CD4-positive, alpha-beta T cell (primary cell): Measurements from ENCODE around the gene FAM222A. TPM values are rescaled to one million over a fixed set of nuclear protein-coding genes. Genes with fewer than 3 reads are reported as not detected.

ENCODE experiments used
- ATAC-seq: fragments of 200-7000 bp; cut with Tn5 transposase; one replicate; pipeline ENCODE4 v1.10.0; 2022; ENCODE audit warnings: mild to moderate bottlenecking; ENCODE audit not compliant: poor library complexity
- CTCF ChIA-PET: fragments of 350-600 bp; sonication (Branson Sonifier 250); formaldehyde crosslinking; loops from one replicate; lab custom pipeline; 2021; ENCODE audit warnings: antibody characterized with exemption, inconsistent platforms; lab: Charles Lee
- POLR2A ChIA-PET: fragments of 350-600 bp; sonication (Branson Sonifier 250); formaldehyde crosslinking; loops from one replicate; lab custom pipeline; 2021; ENCODE audit warnings: antibody characterized with exemption, inconsistent platforms; lab: Charles Lee
- DNase-seq, 14 experiments: peaks; one replicate each; pipeline ENCODE4 v3.0.0-alpha.2; 2013 to 2020; ENCODE audit warnings: mixed read lengths in 2 of 14
- H3K27ac ChIP-seq, 2 donors: one replicate each; pipeline versions ENCODE4 v1.5.1 to v1.7.0; 2013; ENCODE audit warnings: low read length in 2 of 2, low read depth in 1 of 2, mild to moderate bottlenecking in 1 of 2
- H3K27me3 ChIP-seq, 2 experiments: 1 replicate in 1 of 2; 2 replicates in 1 of 2; pipeline versions ENCODE4 v1.6.1 to v1.7.0; 2013; ENCODE audit warnings: low read length in 2 of 2, control low read depth in 1 of 2, mild to moderate bottlenecking in 1 of 2, moderate library complexity in 1 of 2; ENCODE audit not compliant: insufficient read depth in 2 of 2, control insufficient read depth in 1 of 2
- H3K36me3 ChIP-seq: one replicate; pipeline ENCODE4 v1.6.1; 2013; ENCODE audit warnings: low read length, control low read depth; ENCODE audit not compliant: insufficient read depth
- H3K4me1 ChIP-seq: one replicate; pipeline ENCODE4 v1.6.1; 2013; ENCODE audit warnings: low read length, control low read depth; ENCODE audit not compliant: insufficient read depth
- H3K4me3 ChIP-seq: one replicate; pipeline ENCODE4 v1.5.1; 2013; ENCODE audit warnings: mild to moderate bottlenecking, low read length, moderate library complexity
- H3K9me3 ChIP-seq, 2 experiments: 1 replicate in 1 of 2; 2 replicates in 1 of 2; pipeline versions ENCODE4 v1.6.1 to v1.7.0; 2013; ENCODE audit warnings: low read length in 2 of 2, mild to moderate bottlenecking in 2 of 2, control low read depth in 1 of 2, moderate library complexity in 1 of 2; ENCODE audit not compliant: control insufficient read depth in 1 of 2, insufficient read depth in 1 of 2
- H3K27ac Mint-ChIP-seq: one replicate; pipeline ENCODE4 v1.8.0; 2020; ENCODE audit warnings: mixed read lengths
- H3K27me3 Mint-ChIP-seq: one replicate; pipeline ENCODE4 v1.8.0; 2021; ENCODE audit warnings: mixed read lengths
- H3K36me3 Mint-ChIP-seq: one replicate; pipeline ENCODE4 v1.8.0; 2021; ENCODE audit warnings: low read depth, mixed read lengths
- H3K4me1 Mint-ChIP-seq: one replicate; pipeline ENCODE4 v1.8.0; 2021; ENCODE audit warnings: low read depth, mixed read lengths
- H3K4me3 Mint-ChIP-seq: one replicate; pipeline ENCODE4 v1.8.0; 2020; ENCODE audit warnings: mild to moderate bottlenecking, mixed read lengths
- H3K9me3 Mint-ChIP-seq: one replicate; pipeline ENCODE4 v1.8.0; 2020; ENCODE audit warnings: mixed read lengths
- intact Hi-C, 2 experiments: fragments of 100-400 bp; cut with DNase I in 1 of 2; cut with micrococcal nuclease in 1 of 2; formaldehyde crosslinking; loops; one replicate each; pipeline versions ENCODE4 v1.15.1 to v1.9.0; 2023 to 2025; cut with DNase I, micrococcal nuclease
- total RNA-seq, 174 experiments: library from RNA in 2 of 174; stranded (reverse) in 2 of 174; gene quantifications; one replicate each; pipeline ENCODE4 v1.2.3 and lab custom pipeline; 2021 to 2026
- TF ChIP-seq, protein P1 (sequence below): fragments of 200-600 bp; IDR thresholded peaks from one replicate; pipeline ENCODE4 v1.8.0; 2022; ENCODE audit warnings: antibody characterized with exemption, mild to moderate bottlenecking

Gene FAM222A
- total RNA-seq, 2 experiments from 2014 or later: 1.1 to 1.7 TPM

DNA sequence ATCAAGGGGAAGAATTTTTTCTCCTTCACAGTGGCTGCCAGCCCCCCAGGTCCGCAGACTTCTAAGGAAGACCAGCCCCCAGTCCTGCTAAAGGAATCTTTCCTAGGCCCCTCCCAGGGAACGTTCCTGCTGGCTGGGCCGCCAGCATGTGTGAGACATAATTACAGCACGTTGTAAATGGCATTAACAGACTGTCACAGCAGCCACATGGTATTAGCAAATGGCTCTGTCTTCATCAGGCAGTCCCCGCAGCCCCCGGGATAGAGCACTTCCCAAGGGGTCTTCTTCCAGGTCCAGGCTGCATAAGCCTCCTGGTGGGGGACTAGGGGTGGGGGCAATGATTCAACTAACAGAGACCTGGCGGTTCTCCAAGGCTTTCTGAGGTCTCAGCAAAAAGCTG lies 34.9 kb upstream of the FAM222A start:
- H3K4me3 Mint-ChIP-seq: no peak overlapping the region
- ATAC-seq (no peak), DNase-seq (no peak)
- Histone ChIP-seq H3K4me1 (no peaks in the 10 kb centered on the region), H3K27me3 (peaks cover 0 to 2% of the 10 kb centered on the region in 2 experiments), H3K4me3 (no peak overlapping the region), H3K36me3 (no peaks in the 10 kb centered on the region), H3K27ac (no peak overlapping the region), H3K9me3 (no peaks in the 10 kb centered on the region)
- ChIA-PET POLR2A (no interaction called here), CTCF (no interaction called here)
- no peaks in the 10 kb centered on the region for H3K36me3 Mint-ChIP-seq
- H3K9me3 Mint-ChIP-seq: no peaks in the 10 kb centered on the region
- TF ChIP-seq, protein P1, sequence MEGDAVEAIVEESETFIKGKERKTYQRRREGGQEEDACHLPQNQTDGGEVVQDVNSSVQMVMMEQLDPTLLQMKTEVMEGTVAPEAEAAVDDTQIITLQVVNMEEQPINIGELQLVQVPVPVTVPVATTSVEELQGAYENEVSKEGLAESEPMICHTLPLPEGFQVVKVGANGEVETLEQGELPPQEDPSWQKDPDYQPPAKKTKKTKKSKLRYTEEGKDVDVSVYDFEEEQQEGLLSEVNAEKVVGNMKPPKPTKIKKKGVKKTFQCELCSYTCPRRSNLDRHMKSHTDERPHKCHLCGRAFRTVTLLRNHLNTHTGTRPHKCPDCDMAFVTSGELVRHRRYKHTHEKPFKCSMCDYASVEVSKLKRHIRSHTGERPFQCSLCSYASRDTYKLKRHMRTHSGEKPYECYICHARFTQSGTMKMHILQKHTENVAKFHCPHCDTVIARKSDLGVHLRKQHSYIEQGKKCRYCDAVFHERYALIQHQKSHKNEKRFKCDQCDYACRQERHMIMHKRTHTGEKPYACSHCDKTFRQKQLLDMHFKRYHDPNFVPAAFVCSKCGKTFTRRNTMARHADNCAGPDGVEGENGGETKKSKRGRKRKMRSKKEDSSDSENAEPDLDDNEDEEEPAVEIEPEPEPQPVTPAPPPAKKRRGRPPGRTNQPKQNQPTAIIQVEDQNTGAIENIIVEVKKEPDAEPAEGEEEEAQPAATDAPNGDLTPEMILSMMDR: no peak
- H3K4me1 Mint-ChIP-seq: no peaks in the 10 kb centered on the region
- intact Hi-C loops: no loop called here
- peaks cover 15% of the 10 kb centered on the region for H3K27me3 Mint-ChIP-seq
- H3K27ac Mint-ChIP-seq: no peak overlapping the region

DNA sequence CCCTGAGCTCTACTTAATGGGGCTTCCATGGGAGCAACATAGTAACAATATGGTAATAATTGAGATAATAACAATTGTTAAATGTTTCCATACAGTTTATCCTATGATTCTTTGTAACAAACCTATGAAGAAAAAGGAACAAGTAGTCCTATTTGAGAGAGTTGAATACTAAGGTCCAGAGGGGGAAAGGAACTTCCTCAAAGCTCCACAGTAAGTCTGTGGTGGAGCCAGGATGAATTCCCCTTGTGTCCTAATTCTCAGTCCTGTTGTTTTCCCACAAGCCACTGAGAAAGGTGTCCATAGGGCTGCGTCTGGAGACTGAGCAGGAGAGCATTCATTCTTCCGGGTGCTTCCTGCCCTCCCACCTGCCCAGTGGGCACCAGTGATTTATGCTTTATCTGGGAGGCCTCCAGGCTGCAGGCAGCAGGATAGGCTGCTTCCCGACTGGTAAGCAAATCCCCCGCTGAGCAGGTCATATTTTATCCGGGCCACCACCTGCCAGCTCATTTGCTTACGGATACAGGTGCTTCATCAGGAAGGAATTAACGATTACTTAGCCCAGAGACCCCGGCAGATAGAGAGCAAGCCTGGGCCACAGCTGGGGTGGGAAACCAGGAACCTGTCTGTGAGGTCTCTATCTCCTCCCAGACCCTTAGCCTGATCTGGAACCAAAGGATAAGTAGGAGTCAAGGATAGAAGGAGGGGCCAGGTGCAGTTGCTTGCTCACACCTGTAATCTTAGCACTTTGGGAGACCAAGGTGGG lies 33.9 kb upstream of the FAM222A start:
- no peak overlapping the region for H3K27ac ChIP-seq
- ATAC-seq (no peak), DNase-seq (no peak)
- Mint-ChIP-seq H3K4me1 (no peaks in the 10 kb centered on the region), H3K36me3 (no peaks in the 10 kb centered on the region), H3K27ac (no peak overlapping the region), H3K9me3 (no peaks in the 10 kb centered on the region), H3K4me3 (no peak overlapping the region), H3K27me3 (peaks cover 15% of the 10 kb centered on the region)
- no peaks in the 10 kb centered on the region for H3K9me3 ChIP-seq
- H3K27me3 ChIP-seq: peaks cover 0 to 2% of the 10 kb centered on the region in 2 experiments
- CTCF ChIA-PET: no interaction called here
- intact Hi-C loops: no loop called here
- H3K36me3 ChIP-seq: no peaks in the 10 kb centered on the region
- no peaks in the 10 kb centered on the region for H3K4me1 ChIP-seq
- POLR2A ChIA-PET: no interaction called here
- no peak overlapping the region for H3K4me3 ChIP-seq
- TF ChIP-seq, protein P1: no peak

DNA sequence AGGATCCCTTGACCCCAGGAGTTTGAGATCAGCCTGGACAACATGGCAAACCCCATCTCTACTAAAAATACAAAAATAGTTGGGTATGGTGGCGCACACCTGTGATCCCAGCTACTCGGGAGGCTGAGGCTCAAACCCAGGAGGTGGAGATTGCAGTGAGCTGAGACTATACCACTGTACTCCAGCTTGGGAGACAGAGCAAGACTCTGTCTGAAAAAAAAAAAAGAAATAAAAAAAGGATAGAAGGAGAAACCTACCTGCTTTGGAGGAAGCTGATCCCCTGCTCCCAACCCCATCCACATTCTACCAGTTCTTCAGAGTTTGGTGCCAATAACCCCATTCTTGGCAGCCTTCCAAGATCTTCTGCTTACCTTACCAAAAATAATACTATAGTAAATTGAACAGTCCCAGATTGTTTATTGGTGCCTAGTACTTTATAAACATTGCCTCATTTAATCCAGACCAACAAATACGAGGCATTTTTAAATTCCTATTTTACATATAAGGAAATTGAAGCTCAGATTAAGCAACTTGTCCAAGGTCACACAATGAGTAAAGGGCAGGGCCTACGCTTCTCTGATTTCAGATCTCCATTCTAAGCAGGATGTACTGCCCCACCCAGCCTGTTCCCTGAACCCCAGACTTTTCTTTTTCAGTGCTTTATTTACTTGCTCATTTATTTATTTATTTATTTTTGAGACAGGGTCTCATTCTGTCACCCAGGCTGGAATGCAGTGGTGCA lies 33.2 kb upstream of the FAM222A start:
- Mint-ChIP-seq H3K9me3 (no peaks in the 10 kb centered on the region), H3K4me1 (no peaks in the 10 kb centered on the region), H3K4me3 (no peak overlapping the region), H3K27me3 (peaks cover 16% of the 10 kb centered on the region), H3K27ac (no peak overlapping the region), H3K36me3 (no peaks in the 10 kb centered on the region)
- Histone ChIP-seq H3K9me3 (no peaks in the 10 kb centered on the region), H3K27ac (no peak overlapping the region), H3K36me3 (no peaks in the 10 kb centered on the region), H3K27me3 (peaks cover 0 to 2% of the 10 kb centered on the region in 2 experiments), H3K4me1 (no peaks in the 10 kb centered on the region), H3K4me3 (no peak overlapping the region)
- no peak for DNase-seq
- ChIA-PET CTCF (no interaction called here), POLR2A (no interaction called here)
- ATAC-seq: no peak
- intact Hi-C loops: no loop called here
- TF ChIP-seq, protein P1: no peak
